ENCODE results near the gene IGSF21. TPM values are rescaled to one million over a fixed set of nuclear protein-coding genes. Genes with fewer than 3 reads are reported as not detected.
"Not testable (repeated sequence)": the region's sequence is repeated elsewhere in the genome, so short reads cannot be mapped to it uniquely, and the experiment has no call there.

IGSF21 gene
- polyA plus RNA-seq, 1 experiment = not detected

DNA sequence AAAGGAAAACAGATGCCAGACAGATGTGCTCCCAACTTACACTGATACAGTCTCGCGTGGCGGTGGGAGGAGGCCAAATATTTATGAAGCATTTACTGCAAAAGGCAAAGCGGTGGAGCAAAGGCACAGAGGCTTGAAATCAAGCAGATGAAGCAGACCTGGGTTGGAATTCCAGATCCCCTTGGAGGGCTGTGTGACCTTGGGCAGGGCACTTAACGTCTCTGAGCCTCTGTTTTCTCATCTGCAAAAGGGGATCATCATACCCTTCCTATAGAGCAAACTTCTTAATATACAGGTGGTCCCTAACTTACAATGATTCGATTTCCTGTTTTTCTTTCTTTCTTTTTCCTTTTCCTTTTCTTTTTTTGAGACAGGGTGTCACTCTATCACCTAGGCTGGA is 54.1 kb downstream of the IGSF21 start:
- Histone ChIP-seq H3K27ac (ENCODE audit: low read depth, low read length) (no peak overlapping the region), H3K27me3 (ENCODE audit: control insufficient read depth, insufficient read depth, low read length) (no peaks in the 10 kb centered on the region), H3K9me3 (ENCODE audit: control insufficient read depth, insufficient read depth, low read length) (no peaks in the 10 kb centered on the region), H3K4me3 (ENCODE audit: low read depth, low read length) (no peak overlapping the region)
- TF ChIP-seq, protein P1, sequence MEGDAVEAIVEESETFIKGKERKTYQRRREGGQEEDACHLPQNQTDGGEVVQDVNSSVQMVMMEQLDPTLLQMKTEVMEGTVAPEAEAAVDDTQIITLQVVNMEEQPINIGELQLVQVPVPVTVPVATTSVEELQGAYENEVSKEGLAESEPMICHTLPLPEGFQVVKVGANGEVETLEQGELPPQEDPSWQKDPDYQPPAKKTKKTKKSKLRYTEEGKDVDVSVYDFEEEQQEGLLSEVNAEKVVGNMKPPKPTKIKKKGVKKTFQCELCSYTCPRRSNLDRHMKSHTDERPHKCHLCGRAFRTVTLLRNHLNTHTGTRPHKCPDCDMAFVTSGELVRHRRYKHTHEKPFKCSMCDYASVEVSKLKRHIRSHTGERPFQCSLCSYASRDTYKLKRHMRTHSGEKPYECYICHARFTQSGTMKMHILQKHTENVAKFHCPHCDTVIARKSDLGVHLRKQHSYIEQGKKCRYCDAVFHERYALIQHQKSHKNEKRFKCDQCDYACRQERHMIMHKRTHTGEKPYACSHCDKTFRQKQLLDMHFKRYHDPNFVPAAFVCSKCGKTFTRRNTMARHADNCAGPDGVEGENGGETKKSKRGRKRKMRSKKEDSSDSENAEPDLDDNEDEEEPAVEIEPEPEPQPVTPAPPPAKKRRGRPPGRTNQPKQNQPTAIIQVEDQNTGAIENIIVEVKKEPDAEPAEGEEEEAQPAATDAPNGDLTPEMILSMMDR (IDR thresholded peaks at IDR 0.05; ENCODE audit: low read depth, low read length) = no peak
- CTCF ChIA-PET = no interaction called here
- POLR2A ChIA-PET = no interaction called here
- DNase-seq (ENCODE audit: low read depth, low spot score) = no peak

DNA sequence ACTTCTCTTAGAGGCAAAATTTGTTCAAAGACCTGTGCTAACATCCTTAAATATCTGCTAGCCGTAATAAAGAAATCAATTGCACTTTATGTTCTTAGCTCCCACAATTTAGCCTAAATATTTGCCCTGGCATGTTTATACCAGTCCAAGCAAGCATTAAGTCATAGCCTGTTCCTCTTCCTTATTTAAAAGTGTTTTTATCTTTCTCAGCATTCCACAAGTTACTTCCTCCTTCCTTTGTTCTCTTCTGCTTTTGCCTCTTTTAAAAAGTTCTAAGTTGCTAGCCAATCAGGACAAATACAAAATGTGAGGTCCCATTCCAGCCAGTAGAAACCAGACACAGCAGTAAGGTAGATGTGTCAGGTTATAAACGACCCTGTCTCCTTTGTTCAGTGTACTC is 58.0 kb downstream of the IGSF21 start:
- H3K27me3 ChIP-seq (ENCODE audit: control insufficient read depth, insufficient read depth, low read length); CTCF ChIA-PET; DNase-seq (ENCODE audit: low read depth, low spot score); H3K27ac ChIP-seq (ENCODE audit: low read depth, low read length); H3K4me3 ChIP-seq (ENCODE audit: low read depth, low read length); H3K9me3 ChIP-seq (ENCODE audit: control insufficient read depth, insufficient read depth, low read length): not testable (repeated sequence)
- POLR2A ChIA-PET = interaction anchor here (0.6 kb wide), 1 partner anchor 16 kb away, joined by 8 read pairs; no protein-coding TSS in a partner anchor

DNA sequence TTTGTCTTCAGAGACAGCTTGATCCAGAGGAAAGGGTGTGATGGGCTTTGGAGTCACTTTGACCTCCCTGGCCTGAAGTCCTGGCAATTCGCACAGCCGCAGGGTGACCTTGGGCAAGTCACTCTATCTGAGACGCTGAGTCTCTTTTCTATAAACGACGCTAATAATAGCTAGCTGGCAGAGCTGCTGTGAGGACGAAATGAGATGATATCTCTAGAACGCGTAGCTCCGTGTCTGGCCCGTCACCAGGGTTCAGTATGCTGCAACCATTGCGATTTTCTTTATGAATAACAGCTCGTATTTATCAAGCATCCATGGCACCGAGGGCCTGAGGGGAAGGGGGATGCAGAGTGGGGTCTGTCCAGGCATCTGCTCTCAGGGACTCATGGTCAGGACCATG is 58.7 kb downstream of the IGSF21 start:
- ChIA-PET POLR2A (interaction anchor here (0.6 kb wide), 1 partner anchor 15 kb away, joined by 8 read pairs; no protein-coding TSS in a partner anchor), CTCF (no interaction called here)
- Histone ChIP-seq H3K4me3 (ENCODE audit: low read depth, low read length) (no peak overlapping the region), H3K27me3 (ENCODE audit: control insufficient read depth, insufficient read depth, low read length) (no peaks in the 10 kb centered on the region), H3K27ac (ENCODE audit: low read depth, low read length) (no peak overlapping the region), H3K9me3 (ENCODE audit: control insufficient read depth, insufficient read depth, low read length) (no peaks in the 10 kb centered on the region)
- TF ChIP-seq, protein P1 (IDR thresholded peaks at IDR 0.05; ENCODE audit: low read depth, low read length) = no peak
- no peak for DNase-seq (ENCODE audit: low read depth, low spot score)

DNA sequence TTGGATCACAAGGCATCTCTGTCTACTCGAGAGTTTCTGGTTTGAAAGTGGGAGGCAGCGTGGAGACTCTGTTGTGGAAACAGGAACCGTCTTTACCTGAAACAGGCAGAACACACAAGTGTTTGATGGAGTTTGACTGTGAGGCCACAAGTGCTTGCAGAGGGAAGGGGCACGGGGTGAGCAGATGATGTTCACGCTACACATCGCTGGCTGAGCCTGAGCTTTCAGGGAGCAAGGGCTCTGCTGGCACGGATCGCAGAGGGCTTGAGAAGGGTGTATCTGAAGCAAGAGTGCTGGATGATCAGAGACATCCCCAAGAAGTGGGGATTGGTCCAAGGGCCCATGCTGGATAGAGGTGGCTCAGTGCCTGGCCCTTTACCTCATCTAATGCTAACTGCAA is 59.3 kb downstream of the IGSF21 start:
- DNase-seq (ENCODE audit: low read depth, low spot score) = no peak
- ChIA-PET CTCF (no interaction called here), POLR2A (no interaction called here)
- H3K27ac ChIP-seq (ENCODE audit: low read depth, low read length) = no peak overlapping the region
- no peaks in the 10 kb centered on the region for H3K27me3 ChIP-seq (ENCODE audit: control insufficient read depth, insufficient read depth, low read length)
- H3K9me3 ChIP-seq (ENCODE audit: control insufficient read depth, insufficient read depth, low read length) = no peaks in the 10 kb centered on the region
- no peak overlapping the region for H3K4me3 ChIP-seq (ENCODE audit: low read depth, low read length)
- TF ChIP-seq, protein P1 (IDR thresholded peaks at IDR 0.05; ENCODE audit: low read depth, low read length) = no peak

DNA sequence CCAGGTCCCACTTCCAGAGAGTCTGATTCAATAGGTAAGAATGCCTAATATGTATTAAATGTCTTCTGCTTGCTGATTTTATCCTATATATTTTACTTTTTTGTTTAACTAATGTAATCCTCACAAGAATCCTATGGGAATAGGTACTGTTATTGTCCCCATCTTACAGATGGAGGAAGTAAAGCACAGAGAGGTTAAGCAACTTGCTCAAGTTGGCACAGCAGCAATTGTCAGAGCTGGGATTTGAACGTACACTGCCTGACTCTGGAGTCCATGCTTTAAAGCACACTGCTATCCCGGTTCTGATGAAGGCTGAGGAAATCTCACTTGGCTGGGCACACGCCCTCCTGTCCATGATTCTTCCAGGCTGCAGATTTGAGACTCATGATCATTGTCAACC is 62.8 kb downstream of the IGSF21 start:
- no peaks in the 10 kb centered on the region for H3K27me3 ChIP-seq (ENCODE audit: control insufficient read depth, insufficient read depth, low read length)
- POLR2A ChIA-PET = interaction anchor here (0.6 kb wide), 1 partner anchor 593 kb away, joined by 3 read pairs; no protein-coding TSS in a partner anchor
- H3K27ac ChIP-seq (ENCODE audit: low read depth, low read length) = no peak overlapping the region
- no peak overlapping the region for H3K4me3 ChIP-seq (ENCODE audit: low read depth, low read length)
- no peak for DNase-seq (ENCODE audit: low read depth, low spot score)
- no peaks in the 10 kb centered on the region for H3K9me3 ChIP-seq (ENCODE audit: control insufficient read depth, insufficient read depth, low read length)
- TF ChIP-seq, protein P1 (IDR thresholded peaks at IDR 0.05; ENCODE audit: low read depth, low read length) = no peak
- CTCF ChIA-PET = no interaction called here

DNA sequence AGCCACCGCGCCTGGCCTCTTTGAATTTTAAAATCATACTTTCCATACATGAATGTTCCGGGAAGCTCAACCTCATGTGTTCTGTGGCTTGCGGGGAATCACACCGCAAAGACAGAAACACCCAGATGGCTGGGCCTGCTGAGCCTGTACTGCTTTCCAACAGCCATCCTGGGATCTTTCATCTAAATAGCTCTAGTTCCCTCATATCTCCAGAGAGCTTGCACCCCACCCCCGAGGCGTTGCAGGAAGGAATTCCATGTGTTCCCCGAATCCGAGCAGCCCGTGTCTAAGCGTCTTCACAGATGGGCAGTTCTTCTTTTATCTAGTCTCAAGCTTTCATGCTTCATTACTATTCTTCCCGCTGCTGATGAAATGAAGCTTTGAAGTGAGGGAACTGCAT is 66.4 kb downstream of the IGSF21 start:
- no peaks in the 10 kb centered on the region for H3K9me3 ChIP-seq (ENCODE audit: control insufficient read depth, insufficient read depth, low read length)
- no peak overlapping the region for H3K4me3 ChIP-seq (ENCODE audit: low read depth, low read length)
- peaks cover 3% of the 10 kb centered on the region for H3K27me3 ChIP-seq (ENCODE audit: control insufficient read depth, insufficient read depth, low read length)
- TF ChIP-seq, protein P1 (IDR thresholded peaks at IDR 0.05; ENCODE audit: low read depth, low read length) = no peak
- ChIA-PET POLR2A (no interaction called here), CTCF (no interaction called here)
- H3K27ac ChIP-seq (ENCODE audit: low read depth, low read length) = no peak overlapping the region
- no peak for DNase-seq (ENCODE audit: low read depth, low spot score)
